ENCODE results near the gene MYO1H.

GRCh38 chr12:109357032-109357431 is 9.3 kb downstream of the MYO1H start:
- no peak for TF ChIP-seq POLR2AphosphoS5 (IDR thresholded peaks at IDR 0.05; ENCODE audit: low read depth, low read length)
- no peak for TF ChIP-seq REST (IDR thresholded peaks at IDR 0.05; ENCODE audit: insufficient read depth in 1 of 2, low read depth in 2 of 2, low read length in 2 of 2)

All from PFSK-1 (cell line).